NCI-H748 treated with DMSO at 0.1 percent for 48 hours (cell line): ENCODE measurements around the gene CDKN1C.

Source experiments
- DNase-seq: peaks from one replicate; lab custom pipeline; 2025; lab: John Stamatoyannopoulos, UW

CDKN1C gene

DNA sequence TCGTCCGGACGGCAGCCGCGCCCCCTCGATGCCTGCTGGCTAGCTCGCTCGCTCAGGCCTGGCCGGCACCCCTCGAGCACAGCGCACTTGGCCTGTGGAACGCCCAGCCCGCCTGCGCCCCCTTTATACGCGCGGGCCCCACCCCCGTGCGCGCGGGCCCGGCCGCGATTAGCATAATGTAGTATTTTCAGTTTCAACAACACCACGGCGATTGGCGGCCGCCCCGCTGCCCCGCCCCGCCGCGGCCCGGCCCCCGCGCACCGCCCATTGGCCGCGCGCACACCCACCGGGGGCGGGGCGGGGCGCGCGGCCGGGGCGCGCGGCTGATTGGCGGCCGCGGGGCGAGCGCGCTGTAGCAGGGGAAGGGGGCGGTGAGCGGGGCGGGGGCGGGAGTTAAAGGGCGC is at the start of gene CDKN1C:
TSS of gene CDKN1C (minus strand) at position 98 of the 404 bp plus-strand sequence. CDS start 319 bp downstream, outside the sequence.
- peak; percentile 78 for DNase-seq

DNA sequence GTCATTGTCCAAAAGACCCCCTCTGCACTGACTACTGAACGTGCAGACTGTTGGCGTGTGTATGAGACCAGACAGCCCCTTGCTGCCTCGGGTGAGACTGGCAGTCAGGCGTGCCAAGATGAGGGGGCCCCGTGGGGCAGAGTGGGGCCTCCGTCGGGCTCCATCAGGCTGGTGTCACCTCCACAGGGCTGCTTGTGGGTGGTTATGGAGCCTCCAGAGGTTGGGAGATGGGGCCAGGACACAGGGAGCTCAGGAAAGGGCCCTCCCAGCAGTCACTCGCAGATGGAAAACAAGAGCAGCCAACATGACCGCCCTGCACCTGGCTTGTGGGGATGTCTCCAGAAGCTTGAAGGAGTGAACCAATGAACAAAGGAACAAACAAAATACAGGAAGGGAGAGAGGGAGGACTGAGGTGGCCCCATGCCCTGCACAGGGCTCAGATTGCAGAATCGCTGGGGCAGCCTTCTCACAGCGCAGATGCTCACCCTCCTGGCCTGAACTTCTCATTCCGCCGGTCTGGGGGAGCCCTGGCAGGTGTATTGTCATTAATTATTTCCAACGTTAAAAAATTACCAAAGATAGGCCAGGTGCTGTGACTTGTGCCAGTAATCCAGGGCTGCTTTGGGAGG is 49.1 kb upstream of the CDKN1C start:
- DNase-seq: no peak

DNA sequence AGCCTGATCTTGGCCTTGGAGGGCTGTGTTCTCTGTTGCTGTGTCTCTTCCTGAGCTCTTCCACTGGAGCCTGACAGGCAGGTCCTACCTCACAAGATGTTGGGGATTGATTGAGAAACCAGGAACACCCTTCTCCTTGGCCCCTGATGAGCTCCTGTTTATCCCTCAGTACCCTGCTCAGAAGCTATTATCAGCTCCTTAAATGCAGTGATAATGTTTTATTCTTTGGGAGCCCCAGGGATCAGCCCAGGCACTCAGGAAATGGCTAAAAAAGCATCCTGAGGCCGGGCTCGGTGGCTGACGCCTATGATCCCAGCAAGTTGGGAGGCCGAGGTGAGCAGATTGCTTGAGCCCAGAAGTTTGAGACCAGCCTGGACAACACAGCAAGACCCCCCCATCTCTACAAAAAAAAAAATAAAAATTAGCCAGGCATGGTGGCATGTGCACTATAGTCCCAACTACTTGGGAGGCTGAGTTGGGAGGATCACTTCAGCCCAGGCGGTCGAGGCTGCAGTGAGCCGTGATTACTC is 48.5 kb upstream of the CDKN1C start:
- no peak for DNase-seq

DNA sequence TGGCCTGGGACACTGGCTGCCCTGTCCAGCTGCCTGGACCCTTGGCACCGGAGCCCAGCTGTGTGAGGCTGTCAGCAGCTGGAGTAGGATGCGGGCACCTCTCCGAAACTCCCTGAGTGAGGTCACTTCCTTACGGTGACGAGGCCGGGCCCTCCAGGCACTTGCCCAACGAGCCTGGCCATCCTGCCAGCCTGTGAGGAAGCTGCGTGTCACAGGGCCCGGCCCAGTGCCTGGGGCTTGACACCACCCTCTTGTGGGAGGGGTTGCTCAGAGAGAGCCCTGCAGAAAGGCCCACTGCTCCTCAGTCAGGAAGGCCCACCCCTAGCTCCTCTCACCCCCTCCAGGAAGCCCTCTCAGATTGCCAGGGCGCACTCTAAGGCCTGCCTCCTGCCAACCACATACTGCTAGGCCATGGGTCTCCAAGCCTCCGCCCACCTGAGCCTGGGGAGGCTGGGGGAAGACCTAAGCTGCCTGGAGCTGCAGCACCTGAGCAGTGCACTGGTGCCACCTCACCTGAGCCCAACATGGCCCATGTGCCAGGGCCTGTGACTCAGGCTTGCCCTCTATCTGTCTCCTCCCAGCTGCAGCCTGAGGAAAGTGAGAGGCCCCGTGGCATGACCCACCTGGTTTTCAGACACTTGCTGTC is 47.9 kb upstream of the CDKN1C start:
- no peak for DNase-seq

DNA sequence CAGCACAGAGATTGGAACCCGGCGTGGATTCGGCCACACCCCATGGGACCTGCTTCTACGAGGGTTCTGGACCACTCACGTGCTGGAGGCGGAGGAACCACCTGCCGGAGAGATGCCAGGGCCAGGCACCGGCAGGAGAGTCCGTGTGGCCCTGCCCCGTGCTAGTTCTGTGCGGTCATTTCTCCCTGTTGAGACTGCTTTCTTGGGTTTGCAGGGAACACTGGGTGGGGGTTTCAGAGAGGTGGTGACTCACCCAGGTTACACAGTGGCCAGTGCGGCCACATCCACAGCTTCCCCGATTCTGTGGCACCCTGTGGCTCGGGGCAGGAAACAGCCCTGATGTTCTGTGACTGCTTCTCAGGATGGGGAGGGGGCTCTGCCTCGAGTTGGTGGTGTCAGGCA is 47.3 kb upstream of the CDKN1C start:
- no peak for DNase-seq

DNA sequence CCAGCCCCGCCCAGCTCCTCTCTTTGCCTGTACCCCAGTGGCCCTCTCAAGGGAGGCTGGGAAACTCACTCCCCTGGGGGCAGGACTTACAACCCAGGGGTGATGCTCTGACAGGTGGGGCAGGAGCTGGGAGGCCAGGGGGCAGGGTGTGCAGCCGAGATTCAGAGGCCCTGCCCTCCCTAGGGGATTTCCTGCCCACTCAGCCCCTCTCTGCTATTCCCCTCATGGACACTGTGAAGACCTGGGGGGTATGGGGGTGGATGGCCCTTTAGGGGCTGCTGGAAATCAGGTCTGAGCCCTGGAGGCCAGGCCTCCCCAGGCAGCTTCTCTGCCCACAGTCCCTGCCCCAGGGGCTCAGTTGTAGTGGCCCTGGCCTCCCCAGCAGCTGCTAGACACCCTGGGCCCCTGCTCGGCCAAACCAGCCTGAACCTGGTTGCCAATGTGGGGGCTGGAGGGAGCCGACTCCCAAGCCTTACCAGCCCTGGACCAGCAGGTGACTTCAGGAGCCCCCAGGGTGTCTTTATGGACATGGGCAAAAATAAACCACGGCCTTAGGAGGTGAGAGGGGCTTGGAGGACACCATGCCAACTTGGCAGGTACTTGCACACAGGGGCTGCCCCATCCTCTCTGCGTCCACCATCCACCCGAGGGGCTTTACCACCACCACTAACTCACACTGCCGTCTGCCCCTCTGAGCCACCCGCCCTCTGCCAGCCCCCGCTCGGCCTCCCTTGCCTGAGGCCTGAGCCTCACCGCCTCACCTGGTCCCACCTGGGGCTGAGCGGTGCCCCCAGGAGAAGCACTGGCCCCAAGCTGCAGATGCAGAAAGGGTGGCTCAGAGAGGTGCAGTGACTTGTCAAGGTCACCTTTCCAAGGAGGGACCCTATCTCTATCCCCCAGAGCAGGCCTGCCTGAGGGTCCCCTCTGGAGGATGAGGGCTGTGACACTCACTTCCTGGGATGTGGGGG is 46.5 kb upstream of the CDKN1C start:
- no peak for DNase-seq

DNA sequence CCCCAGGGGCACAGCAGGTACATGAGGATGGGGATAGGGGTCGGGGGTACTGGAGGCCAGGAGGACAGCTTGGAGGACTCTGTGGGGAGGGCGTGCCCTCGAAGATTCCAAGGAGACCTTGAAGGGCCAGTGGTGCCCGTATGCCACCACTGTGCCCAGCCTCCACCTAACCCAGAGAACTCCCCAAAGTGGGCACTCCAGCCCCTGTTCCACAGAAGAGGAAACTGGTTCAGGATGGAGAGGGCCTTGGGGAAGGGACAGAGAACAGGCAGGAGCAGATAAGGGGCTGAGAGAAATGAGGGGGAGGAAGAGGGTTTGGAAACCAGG is 45.8 kb upstream of the CDKN1C start:
- no peak for DNase-seq

DNA sequence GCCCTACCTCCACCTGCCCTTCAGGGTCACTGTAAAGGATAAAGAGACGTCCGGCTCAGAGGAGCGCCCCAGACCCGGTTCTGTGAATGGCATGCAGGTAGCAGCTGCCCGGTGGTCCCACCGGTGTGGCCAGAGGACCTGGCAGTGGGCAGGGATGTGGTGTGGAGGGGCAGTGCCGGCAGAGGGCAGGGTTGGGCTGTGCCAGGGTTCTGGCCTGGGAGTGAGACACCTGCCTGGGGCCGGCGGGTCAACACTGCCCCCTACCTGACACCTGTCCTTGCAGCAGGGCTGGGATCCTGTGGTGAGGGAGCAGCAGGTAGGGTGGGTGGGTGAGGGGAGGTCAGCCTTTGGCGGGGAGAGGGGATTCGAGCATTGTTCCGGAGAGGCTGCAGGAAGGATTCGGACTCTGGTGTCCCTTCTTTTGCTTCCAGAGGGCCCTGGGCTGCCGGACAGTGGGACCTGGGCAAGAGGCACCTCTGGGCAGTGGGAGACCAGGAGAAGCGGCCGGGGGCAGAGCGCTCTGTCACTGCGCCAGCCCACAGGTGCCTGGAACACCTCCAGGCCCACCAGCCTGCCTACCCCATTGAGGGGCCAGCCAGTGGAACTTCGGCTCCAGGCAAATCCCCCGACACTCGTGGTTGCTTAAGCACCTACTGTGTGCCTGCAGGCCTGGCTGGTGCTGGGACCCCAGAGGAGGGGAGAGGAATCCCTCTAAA is 45.3 kb upstream of the CDKN1C start:
- DNase-seq: peak; percentile 50

DNA sequence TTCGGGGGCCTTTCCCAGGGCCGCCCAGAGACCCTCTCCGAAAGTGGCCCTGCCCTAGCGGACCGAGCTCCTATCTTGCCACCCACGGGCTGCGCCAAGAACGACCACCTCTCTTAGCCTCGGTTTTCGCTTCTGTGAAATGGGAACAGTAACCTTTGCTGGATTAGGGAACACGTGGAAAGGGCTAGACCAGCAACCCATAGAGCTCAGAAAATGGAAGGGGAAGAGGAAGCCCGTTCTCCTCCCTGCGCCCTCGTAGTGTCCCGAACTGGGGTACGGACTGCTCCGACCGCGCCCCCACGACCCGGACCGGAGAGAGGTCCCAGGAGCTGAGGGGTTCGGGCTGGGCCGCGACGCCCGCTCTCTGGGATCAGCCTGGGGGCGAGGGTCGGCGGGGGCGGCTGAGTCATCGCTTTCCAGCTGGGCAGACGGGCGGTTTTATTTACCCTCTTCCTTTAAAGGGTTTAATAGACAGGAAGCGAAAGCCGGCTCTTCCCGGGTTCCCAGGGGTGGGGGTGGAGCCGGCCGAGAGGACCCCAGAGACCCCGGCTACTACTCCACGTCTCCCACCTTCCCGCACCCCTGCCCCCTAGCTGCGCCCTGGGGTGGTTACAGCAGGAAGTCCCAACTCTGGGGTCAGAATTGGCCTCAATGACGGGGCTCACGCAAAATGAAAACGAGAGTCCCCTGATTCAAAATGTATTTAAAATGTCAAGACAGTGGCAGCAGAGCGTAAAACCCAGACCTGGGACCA is 44.6 kb upstream of the CDKN1C start:
- DNase-seq: peak; percentile 31

DNA sequence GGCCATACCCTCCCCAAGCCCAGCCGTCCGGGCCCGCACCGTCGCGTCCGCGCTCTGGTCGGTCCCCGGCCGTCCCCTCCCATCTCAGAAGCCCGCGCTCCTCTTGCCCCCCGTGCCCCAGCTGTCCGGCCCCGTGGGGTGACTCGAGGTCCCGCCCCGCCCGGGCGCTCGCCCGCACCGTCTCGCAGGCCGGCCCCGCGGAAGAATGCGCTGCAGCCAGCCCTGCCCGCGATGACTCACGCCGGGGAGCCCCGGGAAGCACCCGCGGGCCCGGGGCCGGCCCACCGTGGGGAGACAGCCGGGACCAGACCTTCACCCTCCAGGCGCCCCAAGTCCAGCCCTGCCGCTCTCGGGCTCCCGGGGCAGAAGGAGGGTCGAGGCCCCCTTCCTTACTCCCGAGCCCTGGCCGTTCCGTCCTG is 44.0 kb upstream of the CDKN1C start:
- no peak for DNase-seq

DNA sequence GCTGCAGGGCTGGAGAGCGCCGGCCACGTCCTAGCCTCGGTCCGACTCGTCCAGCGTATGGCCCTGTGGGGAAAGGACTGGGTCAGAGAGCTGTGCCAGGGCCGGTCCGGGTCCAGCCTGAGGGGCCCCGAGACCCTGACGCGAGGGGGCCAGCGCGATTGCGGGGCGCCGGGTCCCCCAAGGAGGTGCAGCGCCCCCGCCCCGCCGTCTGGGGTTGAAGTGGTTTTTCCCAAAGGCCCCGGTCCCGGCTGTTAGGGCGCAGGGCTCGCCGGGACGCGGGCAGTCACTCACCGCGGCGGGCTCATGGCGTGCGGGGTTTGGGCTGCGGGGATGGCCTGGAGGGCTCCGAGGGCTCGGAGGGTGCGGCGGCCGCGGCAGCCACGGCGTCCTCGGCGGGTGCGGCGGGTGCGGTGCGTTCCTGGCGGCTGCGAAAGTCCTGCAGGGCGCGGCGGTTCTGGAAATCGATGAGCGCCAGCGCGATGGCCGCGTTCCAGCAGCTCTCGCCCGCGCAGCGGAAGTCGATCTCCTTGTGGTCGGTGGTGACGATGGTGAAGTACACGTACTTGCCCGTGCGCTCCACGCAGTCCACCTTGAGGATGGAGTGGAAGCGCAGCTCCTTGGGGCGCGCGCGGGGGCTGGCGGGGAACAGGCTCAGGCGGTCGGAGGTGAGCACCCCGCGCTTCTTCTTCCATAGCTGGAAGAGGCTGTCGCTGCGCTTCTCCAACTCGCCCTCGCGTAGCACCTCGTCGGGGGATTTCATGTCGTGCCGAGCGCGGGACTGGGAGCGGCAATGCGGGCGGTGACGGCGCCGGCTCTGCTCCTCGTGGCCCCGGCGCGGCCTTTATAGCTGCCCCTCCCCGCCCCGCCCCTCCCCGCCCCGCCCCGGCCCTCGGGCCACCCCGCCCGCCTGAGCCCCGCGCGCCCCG is 43.3 kb upstream of the CDKN1C start, which contains the start of gene PHLDA2:
TSS of gene PHLDA2 (minus strand) at position 816 of the 926 bp plus-strand sequence. CDS start at position 760, 56 bp downstream.
- peak; percentile 20 for DNase-seq

DNA sequence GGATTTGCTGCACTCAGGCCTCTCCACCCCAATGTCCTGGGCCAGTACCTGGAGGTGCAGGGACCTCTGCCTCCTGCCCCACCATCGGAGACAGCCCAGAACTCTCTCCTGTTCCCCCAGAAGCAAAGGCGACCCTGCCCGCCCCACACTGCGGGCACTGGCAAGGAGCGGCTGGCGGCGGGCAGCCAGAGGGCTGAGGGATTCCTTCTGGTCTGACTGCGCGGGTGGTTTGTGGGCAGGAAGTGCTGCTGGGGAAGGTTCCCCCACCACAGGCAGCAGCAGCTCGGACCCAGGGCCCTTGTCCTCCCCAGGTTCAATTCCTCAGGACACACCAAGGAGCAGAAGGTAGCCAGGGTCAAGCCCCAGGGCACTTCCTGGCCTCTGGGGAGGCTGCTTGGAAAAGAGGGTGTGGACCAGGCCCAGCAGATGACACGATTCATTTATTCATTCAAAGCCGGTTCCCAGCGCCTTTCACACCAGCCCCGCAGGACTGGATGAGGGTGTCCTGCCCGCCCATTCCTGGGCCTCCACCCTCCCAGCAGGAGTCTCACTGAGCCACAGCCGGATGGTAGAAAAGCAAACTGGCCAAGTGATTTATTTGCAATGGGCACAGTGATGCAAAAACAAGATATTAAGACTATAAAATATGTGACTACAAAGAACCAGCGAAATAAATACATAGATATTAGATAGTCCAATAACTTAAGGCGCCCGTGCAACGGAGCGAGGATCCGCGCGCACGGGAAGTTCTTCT is 42.5 kb upstream of the CDKN1C start:
- DNase-seq: no peak

DNA sequence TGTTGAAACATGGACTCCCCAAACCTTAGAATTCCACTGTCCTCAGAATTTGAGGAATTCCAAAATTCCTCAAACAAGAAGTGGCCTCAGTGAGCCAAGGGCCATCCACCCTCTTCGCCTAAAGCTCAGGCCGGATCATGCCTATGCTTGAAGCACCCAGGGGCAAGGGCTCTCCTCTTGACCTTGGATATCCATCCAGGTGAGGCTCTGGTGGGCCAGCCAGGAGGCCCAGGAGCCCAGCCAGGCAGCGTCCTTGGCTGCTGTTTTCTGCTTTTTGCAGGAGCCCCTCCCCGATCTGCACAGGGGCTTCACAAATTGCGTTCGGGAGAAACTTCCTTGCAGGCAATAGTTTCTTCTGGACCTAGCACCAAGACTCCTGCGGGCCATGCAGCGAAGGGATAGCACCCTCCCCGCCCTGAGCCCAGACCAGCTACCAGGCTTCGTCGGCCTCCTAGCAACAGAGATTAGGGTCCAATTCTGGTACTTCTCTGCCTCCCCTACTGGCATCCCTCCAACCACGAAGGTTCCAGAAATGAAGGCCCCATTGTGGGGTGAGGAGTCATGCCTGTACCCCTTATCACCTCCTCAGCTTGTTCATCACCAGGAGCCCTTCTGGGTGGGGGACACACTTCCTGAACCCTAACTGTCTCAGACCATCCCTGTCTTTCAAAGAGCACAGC is 41.7 kb upstream of the CDKN1C start:
- DNase-seq: no peak

DNA sequence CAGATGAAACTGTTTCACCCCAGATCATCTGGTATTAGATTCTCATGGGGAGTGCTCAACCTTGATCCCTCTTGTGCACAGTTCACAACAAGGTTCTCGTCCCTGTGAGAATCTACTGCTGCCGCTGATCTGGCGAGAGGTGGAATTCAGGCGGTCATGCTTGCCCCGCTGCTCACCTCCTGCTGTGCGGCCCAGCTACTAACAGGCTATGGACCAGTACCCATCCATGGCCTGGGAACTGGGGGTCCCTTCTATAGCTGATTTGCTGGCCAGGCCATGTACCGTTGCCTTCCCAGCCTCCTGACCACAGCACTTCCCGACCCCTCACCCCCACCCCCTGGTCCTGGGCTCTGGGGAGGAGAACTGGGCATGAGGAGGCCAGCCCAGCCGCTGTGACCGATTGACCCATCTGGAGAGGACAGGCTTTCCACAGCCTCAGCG is 41.1 kb upstream of the CDKN1C start:
- no peak for DNase-seq

DNA sequence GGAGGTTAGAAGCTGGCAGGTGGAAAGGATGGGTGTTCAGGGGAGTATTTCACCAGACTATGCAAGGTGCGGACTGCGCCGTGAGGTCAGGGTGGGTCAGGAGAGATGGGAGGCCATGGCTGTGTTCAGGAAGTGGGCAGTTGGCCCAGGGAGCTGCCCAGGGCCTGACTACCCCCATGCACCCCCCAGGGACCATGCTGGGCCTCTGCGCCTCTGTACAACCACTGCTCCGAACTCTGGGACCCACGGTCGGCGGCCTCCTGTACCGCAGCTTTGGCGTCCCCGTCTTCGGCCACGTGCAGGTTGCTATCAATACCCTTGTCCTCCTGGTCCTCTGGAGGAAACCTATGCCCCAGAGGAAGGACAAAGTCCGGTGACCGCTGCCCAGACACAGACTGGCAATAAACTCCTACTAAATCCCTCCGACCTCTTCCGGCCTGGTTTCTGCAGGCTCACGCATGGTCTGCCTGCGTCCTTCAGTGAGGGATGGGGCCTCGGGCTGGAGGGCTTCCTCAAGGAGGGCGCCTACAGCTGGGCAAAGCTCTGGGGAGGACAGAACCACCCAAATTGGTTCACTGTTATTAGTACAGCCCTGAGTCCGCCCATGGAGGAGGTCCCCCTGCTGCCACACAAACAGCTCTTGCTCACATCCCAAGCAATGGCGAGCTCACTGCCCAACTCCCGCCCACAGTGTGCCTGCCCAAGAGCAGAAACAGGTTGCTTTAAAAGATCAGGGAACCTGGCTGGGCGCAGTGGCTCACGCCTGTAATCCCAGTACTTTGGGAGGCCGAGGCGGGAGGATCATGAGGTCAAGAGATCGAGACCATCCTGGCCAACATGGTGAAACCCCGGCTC is 39.5 kb upstream of the CDKN1C start:
- no peak for DNase-seq

DNA sequence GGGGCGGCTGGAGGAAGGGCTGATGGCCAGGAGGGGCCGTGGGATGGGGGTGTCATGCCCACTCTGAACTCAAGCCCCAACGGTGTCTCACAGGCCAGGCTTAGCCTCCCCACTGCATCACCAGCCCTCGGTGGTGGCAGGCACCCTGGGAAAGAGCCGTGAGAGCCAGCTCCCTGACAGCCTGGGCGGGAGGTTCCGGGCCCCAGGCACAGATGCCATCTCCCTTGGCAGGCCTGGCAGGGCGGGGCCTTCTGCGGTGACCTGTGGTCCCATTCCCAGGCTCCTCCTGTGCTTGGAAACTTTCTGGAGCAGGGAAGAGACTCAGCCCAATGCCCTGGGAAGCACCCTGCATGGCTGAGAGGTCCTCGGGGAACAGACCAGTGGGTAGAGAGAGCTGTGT is 38.8 kb upstream of the CDKN1C start:
- no peak for DNase-seq
